GDM1 (cell line): ENCODE measurements around the gene HSD17B11.
"Not testable (repeated sequence)": the region's sequence is repeated elsewhere in the genome, so short reads cannot be mapped to it uniquely, and the experiment has no call there.

Experiments
- DNase-seq: peaks from one replicate; lab custom pipeline; 2025; lab: John Stamatoyannopoulos, UW

Gene HSD17B11

DNA sequence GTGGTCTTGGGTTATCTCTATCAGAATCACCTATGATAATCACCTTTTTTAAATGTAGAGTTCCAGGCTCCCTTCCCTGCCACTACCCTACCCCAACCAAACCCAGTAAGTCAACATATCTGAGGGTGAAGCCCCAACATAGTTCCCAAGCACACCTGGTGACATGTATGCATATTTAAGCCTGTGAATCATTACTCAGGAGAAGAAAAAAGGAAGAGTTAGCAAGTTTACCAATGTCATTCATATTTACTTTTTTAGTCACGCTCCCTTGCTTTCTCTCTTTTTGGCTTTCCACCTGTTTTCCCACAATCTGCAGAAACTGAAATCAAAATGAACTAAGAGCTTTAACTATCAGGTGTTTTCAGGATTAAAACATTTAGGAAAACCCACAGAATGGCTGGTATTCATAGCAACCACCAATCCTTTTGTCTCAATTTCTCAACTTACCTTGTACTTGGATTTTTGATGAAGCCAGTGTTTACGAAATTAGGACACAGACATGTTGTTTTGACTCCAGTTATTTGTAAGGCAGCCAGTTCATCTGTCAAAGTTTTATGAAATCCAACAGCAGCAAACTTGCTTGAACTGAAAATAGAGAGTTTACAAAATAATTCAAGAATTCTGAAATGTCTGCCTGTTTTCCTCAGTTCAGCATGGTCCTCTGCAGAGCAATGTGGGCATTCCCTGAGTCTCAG lies 34.0 kb downstream of the HSD17B11 start:
- DNase-seq = no peak

DNA sequence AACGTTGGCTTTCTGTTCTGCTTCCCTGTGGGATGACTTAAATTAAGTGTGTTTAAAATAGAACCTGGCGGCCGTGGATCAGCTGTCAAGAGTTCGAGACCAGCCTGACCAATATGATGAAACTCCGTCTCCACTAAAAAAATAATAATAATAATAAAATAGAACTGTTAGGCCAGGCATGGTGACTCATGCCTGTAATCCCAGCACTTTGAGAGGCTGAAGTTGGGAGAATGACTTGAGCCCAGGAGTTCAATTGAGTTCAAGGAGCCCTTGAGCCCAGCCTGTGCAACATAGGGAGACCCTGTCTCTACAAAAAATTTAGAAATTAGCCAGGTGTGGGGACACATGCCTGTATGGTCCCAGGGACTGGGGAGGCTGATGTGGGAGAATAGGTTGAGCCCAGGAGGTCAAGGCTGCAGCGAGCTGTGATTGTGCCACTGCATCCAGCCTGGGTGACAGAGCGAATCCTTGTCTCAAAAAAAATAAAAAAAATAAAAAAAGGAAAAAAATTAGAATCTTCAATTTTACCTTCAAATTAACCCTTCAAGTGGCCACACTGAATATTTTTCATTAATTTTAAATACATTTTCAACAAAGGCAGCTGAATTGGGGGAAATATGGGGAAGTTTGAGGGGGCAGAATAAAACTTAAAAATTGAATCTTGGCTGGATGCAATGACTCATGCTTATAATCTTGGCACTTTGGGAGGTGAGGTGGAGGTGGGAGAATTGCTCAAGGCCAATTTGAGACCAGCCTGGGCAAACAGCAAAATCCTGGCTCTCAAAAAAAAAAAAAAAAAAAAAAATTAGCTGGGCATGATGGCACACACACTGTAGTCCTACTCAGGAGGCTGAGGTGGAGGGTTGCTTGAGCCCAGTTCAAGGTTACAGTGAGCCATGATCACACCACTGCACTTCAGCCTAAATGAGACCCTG lies 36.6 kb downstream of the HSD17B11 start:
- no peak for DNase-seq

DNA sequence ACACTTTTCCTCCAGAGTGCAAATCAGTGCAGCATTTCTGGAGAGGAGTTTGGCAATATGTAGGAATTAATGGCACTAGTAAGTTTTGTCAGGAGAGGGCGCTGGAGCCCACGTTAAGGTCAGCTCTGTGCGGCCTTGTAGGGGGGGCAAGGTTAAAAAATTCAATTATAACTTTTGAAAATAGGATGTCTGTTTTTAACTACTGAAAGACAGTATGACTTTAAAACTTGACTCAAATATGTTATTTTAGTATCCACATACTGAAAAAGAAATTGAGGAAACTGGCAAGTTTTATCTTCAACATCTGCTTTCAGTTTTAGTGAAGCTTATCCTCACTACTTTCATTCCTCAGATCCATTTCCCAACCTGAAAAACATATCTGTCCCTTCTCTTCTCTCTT lies 37.4 kb downstream of the HSD17B11 start:
- DNase-seq = no peak

DNA sequence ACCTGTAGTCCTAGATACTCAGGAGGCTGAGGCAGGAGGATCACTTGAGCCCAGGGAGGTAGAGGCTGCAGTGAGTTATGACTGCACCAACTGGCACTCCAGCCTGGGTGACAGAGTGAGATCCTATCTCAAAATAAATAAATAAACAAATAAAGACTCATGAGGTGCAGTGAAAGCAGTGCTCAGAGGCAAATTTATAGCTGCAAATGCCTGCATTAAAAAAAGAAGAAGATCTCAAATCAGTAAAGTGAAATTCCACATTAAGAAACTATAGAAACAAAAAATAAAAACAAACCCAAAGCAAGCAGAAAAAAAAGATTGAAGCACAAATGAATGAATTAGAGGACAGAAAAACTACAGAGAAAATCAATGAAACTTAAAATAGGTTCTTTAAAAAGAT lies 45.8 kb downstream of the HSD17B11 start:
- no peak for DNase-seq

DNA sequence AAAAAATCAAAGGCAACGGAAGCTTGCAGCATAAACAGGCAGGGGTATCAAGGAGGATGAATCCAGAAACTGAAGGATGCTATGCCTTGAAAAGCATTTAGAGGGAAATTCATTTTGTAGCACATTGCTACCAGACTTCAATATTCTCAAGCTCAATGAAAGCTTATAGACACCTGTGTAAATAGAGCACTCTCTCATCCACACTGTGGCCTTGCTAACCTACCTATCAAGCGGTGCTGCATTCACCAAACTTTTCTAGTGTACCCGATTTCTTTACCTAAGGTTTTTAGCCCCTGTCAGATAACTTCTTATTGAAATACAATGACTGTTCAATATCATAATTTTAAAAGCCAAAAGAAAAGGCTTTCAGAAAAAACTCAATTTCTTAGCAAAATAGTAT lies 48.1 kb downstream of the HSD17B11 start:
- DNase-seq = no peak

DNA sequence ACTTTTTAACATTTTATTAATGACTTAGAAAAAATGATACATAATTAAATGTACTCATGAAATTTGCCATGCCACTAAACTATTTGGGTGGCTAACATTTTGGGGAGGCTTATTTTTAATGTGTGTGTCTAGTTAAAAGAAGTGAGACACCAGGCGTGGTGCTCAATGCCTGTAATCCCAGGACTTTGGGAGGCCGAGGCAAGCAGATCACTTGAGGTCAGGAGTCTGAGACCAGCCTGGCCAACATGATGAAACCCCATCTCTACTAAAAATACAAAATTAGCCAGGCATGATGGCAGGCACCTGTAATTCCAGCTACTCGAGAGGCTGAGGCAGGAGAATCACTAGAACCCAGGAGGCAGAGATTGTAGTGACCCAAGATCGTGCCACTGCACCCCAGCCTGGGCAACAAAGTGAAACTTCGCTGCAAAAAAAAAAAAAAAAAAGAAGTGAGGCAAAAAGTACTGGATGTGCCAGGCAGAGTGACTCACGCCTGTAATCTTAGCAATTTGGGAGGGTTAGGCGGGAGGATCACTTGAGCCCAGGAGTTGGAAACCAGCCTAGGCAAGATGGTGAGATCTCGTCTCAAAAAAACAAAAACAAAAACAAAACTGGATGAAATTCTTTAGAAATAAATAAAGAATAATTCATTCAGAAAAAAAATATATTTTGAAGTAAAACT lies 48.9 kb downstream of the HSD17B11 start:
- not testable (repeated sequence) for DNase-seq

DNA sequence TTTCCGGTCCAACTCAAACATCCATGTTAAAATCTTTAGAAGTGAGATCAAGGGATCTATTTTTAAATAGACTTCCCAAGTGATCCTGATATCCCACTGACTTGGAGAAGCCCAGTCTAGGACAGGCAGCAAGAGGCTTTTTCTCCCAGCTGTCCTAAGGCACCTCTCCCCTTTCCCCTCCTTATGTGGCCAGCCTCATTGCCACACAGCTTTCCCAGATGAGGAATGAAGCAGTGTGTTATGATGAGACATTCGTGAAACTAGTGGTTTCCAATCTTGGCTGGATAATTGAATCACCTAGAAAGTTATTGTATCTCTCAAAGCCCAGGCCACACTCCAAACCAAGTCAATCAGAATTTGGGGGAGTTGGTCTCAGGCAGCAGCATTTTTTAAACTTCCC lies 51.5 kb downstream of the HSD17B11 start:
- DNase-seq = no peak

DNA sequence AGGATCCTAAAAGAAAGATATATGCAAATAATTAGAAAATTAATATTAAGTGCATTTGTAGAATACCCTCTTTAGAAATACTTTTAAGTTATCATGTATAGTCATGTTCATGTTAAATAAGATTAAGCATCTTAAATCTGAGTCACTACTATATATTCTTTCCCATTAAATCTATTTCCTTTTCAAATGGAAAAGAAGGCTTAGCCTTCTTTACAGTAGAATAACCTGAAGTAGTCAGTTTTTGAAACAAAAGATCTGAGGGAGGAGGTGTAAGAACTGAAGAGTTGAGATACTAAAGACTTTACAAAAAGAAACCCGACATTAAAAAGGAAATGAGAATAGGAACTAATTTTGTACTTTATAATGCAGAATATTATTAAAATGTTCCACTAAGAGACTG lies 53.6 kb downstream of the HSD17B11 start:
- DNase-seq = no peak

DNA sequence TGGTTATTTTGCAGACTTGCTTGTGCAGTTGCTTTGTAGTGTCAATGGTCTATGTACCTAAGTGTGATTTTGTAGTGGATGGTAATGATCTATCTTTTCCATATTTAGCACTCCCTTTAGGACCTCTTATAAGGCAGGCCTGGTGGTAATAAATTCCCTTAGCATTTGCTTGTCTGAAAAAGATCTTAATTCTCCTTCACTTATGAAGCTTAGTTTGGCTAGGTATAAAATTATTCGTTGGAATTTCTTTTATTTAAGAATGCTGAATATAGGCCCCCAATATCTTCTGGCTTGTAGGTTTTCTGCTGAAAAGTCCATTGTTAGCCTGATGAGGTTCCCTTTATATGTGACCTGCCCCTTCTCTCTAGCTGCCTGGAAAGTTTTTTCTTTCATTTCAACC lies 57.7 kb downstream of the HSD17B11 start:
- no peak for DNase-seq

DNA sequence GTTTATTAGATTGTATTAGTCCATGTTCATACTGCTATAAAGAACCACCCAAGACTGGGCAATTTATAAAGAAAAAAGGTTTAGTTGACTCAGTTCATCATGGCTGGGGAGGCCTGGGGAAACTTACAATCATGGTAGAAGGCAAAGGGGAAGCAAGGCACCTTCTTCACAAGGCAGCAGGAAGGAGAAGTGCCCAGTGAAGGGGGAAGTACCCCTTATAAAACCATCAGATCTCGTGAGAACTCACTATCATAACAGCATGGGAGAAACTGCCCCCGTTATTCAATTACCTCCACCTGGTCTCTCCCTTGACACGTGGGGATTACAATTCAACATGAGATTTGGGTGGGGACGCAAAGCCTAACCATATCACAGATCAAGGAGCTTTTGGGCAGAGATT lies 60.2 kb downstream of the HSD17B11 start:
- DNase-seq = no peak

DNA sequence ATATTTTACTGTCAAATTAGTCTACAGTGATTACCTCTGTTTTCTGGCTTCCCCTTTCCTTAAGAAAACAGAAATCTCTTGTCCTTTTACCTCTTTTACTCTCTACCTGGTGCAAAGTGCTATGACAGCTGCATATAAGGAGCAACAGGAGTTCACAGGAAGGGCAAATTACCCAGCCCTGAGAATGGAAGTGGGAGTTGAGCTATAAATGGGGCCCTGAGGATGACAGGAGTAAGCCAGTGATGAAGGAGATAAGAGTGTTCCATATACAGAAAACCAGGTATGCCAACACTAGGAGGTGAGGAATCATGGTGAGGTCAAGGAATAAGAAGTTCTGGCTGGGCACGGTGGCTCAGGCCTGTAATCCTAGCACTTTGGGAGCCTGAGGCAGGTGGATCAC lies 63.9 kb downstream of the HSD17B11 start:
- no peak for DNase-seq

DNA sequence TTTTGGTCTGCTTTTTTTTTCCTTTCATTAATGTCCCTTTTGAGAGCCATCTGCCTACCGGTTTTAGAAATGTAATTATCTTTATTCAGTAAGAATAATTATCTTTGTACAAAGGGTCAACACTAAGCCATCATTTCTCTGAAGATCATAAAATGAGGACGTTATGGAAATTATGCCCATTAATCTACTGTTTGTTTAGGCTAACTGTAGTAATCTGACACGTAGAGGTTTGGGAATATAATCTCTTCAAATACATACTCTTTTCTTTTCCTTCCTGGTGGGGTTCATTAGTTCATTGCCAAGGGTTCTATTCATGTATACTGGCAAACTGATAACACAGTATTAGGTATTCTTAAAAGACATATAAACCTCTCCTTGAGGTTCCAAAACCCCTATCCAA lies 64.5 kb downstream of the HSD17B11 start:
- DNase-seq = no peak

DNA sequence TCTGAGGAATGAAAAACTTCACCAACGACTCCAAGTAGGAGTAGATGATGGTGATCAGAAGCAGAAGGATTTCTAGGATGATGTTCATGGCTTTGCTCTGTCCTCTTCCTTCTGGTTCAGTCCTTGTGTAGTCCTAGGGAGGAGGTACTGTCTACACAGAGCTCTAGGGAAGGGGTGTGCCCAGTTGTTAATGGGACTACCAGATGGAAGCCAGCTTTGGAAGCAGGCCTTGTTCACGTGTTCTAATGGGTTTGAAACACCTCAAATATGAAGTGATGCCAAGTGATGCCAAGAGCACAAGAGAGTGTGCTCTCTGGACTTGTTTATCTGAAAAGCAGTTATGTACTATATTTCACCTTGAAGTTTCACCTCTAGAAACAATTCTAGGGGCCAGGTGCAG lies 68.2 kb downstream of the HSD17B11 start, which contains the start of gene HSD17B13:
HSD17B13 (minus strand) TSS at position 129 of the 400 bp plus-strand sequence; CDS start at position 88, 41 bp downstream.
- DNase-seq = no peak

DNA sequence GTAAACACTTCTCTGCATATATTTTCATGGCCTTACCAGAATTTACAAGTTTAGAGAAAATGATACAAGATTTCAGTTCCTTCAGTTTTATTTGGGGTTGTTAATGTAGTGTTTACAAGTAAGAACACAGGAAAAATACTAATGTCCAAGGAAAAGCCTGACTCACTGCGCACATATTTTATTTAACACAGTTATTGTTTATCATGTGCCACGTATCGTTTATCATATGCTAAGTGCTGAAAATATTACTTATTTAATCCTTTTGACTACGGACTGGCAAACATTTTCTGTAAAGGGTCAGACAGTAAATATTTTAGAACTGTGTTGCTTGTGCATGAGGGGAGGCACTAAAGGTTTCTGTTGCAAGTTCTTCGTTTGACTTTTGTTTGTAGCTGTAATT lies 69.1 kb downstream of the HSD17B11 start:
- no peak for DNase-seq

DNA sequence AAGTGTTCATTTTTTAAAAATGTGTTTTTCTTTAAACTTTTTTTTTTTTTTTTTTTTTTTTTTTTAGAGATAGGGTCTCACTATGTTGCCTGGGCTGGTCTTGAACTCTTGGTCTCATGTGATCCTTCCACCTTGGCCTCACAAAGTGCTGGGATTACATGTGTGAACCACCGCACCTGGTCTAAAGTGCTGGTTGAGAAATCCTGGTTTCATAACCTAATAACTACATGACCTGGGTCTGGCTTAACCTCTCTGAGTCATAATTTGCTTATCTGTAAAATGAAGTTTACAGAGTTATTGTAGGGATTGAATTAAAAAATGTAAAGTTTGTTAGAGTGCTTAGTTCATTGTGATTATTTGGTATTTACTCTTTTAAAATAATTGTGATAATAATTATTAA lies 73.5 kb downstream of the HSD17B11 start:
- DNase-seq = no peak

DNA sequence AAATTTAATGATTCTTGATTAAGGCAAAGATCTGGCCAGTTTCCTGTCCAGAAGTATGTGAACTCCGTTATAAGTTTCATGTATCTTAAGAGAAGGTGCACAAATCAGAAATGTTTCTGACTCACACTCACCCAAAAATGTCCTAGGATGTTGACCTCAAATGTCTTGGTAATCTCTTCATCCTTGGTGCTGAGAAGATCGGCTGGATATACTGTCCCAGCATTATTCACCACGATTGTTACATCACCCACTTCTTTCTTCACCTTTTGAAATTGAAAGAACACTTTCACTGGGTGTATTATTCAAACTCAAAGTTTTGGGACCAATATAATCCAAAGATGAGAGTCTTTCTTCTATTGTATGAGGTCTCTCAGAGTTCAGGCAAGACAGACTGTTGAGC lies 74.0 kb downstream of the HSD17B11 start:
- DNase-seq = no peak

DNA sequence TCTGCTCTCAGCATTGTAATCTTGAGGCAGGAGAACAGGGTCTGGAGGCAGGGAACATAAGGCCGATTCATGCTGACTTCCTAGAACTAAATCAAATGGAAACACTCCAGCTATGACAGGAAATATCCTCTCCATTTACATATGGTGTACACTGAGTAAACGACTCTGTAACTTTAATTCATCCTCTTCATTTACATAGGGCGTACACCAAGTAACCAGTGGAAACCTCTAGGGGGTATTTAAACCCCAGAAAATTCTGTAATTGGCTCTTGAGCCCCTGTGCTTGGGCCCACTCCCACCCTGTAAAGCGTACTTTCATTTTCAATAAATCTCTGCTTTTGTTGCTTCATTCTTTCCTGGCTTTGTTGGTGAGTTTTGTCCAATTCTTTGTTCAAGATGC lies 76.0 kb downstream of the HSD17B11 start:
- DNase-seq = not testable (repeated sequence)

DNA sequence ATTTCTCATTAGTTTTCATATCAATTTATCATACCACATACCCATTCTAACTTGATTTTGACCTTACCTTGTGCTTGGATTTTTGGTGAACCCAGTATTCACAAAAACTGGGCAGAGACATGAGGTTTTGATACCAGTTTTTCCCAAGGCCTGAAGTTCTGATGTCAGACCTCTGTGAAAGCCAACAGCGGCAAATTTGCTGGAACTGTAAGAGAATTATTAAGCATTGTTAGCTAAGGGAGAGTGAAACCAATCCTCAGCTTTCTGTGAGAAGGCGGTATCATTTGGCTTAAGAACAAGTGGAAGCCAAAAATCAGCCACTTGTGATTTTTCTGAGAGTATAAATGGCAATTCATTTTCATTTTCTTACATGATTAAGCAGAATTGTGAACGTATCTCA lies 77.2 kb downstream of the HSD17B11 start:
- no peak for DNase-seq

DNA sequence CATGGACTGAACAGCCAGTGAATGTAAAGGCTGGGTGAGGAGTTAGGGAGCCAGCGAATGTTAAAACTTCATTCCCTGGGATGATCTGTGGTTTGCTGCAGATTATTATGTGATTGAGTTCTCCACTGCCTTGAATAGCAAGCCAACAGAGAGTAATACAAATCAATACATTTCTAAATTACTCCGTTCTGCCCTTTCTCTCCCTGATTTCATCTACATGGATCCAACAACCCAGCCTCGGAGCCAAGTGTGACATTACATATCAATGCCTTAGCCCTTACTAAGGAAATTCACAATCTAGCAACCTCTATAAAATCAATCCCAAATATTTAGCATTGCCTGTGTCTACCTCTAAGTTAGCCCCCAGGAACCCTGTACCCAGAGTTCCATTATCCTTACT lies 79.3 kb downstream of the HSD17B11 start:
- no peak for DNase-seq

DNA sequence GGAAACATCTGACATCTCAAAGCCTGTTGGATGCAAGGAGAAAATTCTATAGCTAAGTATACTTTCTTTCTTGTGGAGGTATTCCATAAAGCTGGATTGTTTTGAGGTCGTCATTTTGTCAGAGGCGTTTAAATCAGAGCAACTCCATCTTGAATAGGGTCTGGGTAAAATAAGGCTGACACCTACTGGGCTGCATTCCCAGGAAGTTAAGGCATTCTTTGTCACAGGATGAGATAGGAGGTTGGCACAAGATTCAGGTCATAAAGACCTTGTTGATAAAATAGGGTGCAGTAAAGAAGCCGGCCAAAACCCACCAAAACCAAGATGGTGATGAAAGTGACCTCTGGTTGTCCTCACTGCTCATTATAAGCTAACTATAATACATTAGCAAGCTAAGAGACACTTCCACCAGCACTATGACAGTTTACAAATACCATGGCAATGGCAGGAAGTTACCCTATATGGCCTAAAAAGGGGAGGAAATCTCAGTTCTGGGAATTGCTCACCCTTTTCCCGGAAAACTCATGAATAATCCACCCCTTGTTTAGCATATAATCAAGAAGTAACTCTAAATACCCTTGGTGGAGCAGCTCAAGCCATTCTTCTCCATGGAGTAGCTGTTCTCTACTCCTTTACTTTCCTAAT lies 80.2 kb downstream of the HSD17B11 start:
- no peak for DNase-seq

DNA sequence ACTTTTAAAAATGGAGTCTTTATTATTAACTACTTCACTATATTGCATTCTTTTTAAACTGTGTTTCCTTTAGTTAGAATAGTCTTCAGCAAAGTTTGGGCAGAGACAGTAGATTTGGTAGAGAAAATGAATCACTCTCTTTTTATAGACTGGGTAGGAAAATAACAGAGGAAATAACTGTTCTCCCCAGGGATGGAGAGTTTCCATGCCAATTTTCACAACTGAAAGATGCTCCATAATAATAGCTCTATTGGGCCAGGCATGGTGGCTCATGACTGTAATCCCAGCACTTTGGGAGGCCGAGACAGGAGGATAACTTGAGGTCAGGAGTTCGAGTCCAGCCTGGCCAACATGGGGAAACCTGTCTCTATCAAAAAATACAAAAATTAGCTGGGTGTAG lies 81.4 kb downstream of the HSD17B11 start:
- no peak for DNase-seq

DNA sequence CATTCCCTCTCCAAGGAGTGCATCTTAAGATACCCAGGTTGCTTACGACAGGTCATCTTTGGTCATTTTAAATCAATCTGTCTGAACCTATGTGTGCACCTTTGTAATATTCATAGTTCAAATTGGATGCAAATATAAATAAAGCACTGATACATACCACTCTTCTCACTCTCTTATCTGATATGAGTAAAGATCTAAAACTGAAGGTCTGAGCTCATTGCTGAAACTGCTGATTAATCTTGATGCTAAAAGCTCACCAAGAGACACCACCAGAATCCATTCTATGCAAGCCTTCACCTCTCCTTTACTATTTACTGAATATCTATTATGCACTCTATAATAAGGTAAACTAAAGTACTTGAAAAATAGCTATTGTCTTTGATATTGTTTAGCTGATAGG lies 84.9 kb downstream of the HSD17B11 start:
- no peak for DNase-seq
